NOMO-1 treated with dmso at 0.1 percent for 144 hours (cell line): ENCODE data around the gene CYP4Z1.
"Not testable (repeated sequence)": the region's sequence is repeated elsewhere in the genome, so short reads cannot be mapped to it uniquely, and the experiment has no call there.

ENCODE experiments used
- DNase-seq: peaks from one replicate; lab custom pipeline; 2025; ENCODE audit not compliant: unreplicated experiment; lab: John Stamatoyannopoulos, UW

Gene CYP4Z1

GRCh38 chr1:47067097-47067594 is at the start of gene CYP4Z1:
TSS of gene CYP4Z1 (plus strand) at chr1:47067231. CDS start at chr1:47067491, 260 bp downstream.
- DNase-seq = no peak

GRCh38 chr1:47021070-47021469 is 46.0 kb upstream of the CYP4Z1 start:
- DNase-seq = no peak

- no peak for DNase-seq
Observed at GRCh38 chr1:47023268-47024140, 43.5 kb upstream of the CYP4Z1 start, which contains the start of gene CYP4X1. TSS of gene CYP4X1 (plus strand) at chr1:47023669. CDS start at chr1:47023818, 149 bp downstream.

- no peak for DNase-seq
Observed at GRCh38 chr1:47024141-47024801, 42.8 kb upstream of the CYP4Z1 start.

- DNase-seq = no peak
Observed at GRCh38 chr1:47030170-47030805, 36.7 kb upstream of the CYP4Z1 start.

GRCh38 chr1:47031059-47031458 is 36.0 kb upstream of the CYP4Z1 start:
- no peak for DNase-seq

GRCh38 chr1:47031585-47031984 is 35.4 kb upstream of the CYP4Z1 start:
- DNase-seq = no peak

GRCh38 chr1:47036764-47037163 is 30.3 kb upstream of the CYP4Z1 start:
- no peak for DNase-seq

- DNase-seq = no peak
Observed at GRCh38 chr1:47059376-47059775, 7.7 kb upstream of the CYP4Z1 start.

GRCh38 chr1:47069080-47069479 is 2.0 kb downstream of the CYP4Z1 start:
- DNase-seq = not testable (repeated sequence)

- not testable (repeated sequence) for DNase-seq
Observed at GRCh38 chr1:47069509-47069908, 2.5 kb downstream of the CYP4Z1 start.

GRCh38 chr1:47089356-47089755 is 22.3 kb downstream of the CYP4Z1 start:
- DNase-seq = not testable (repeated sequence)

GRCh38 chr1:47091476-47091875 is 24.4 kb downstream of the CYP4Z1 start:
- DNase-seq = not testable (repeated sequence)

- DNase-seq = no peak
Observed at GRCh38 chr1:47104816-47105215, 37.8 kb downstream of the CYP4Z1 start.

- DNase-seq = no peak
Observed at GRCh38 chr1:47106792-47107191, 39.8 kb downstream of the CYP4Z1 start.

GRCh38 chr1:47107851-47108574 is 41.0 kb downstream of the CYP4Z1 start:
- not testable (repeated sequence) for DNase-seq

GRCh38 chr1:47109482-47109881 is 42.5 kb downstream of the CYP4Z1 start:
- not testable (repeated sequence) for DNase-seq

GRCh38 chr1:47113178-47113577 is 46.1 kb downstream of the CYP4Z1 start:
- no peak for DNase-seq

- not testable (repeated sequence) for DNase-seq
Observed at GRCh38 chr1:47121039-47121438, 54.0 kb downstream of the CYP4Z1 start.

- not testable (repeated sequence) for DNase-seq
Observed at GRCh38 chr1:47124834-47125233, 57.8 kb downstream of the CYP4Z1 start.

- not testable (repeated sequence) for DNase-seq
Observed at GRCh38 chr1:47126997-47127396, 60.0 kb downstream of the CYP4Z1 start.
